A673 (cell line): Measurements from ENCODE around the gene ASB3.

Experiments used
- EZH2 ChIP-seq: fragments of 200-600 bp; sonication (generic); IDR thresholded peaks from 2 replicates; pipeline ENCODE4 v1.6.1; 2017; ENCODE audit warnings: borderline replicate concordance, low read depth, mild to moderate bottlenecking, mixed read lengths, antibody characterized with exemption, low read length; ENCODE audit not compliant: poor library complexity, severe bottlenecking
- TF ChIP-seq, protein P1 (sequence below): fragments of 300-800, 200-600 bp; sonication (generic); conservative IDR thresholded peaks from 2 replicates; pipeline ENCODE4 v1.5.1; 2017; ENCODE audit warnings: low read depth, mild to moderate bottlenecking, antibody characterized with exemption, low read length, moderate library complexity, mixed read lengths

DNA sequence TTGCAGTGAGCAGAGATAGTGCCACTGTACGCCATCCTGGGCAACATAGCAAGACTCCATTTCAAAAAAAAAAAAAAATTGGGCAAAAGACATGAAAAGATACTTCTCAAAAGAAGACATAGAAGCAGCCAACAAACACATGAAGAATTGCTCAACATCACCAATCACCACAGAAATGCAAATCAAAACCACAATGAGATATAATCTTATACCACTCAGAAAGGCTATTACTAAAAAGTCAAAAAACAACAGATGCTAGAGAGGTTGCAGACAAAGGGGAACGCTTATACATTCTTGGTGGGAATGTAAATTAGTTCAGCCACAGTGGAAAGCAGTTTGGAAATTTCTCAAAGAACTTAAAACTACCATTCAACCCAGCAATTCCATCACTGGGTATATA, 62.2 kb downstream of the ASB3 start:
- TF ChIP-seq, protein P1, sequence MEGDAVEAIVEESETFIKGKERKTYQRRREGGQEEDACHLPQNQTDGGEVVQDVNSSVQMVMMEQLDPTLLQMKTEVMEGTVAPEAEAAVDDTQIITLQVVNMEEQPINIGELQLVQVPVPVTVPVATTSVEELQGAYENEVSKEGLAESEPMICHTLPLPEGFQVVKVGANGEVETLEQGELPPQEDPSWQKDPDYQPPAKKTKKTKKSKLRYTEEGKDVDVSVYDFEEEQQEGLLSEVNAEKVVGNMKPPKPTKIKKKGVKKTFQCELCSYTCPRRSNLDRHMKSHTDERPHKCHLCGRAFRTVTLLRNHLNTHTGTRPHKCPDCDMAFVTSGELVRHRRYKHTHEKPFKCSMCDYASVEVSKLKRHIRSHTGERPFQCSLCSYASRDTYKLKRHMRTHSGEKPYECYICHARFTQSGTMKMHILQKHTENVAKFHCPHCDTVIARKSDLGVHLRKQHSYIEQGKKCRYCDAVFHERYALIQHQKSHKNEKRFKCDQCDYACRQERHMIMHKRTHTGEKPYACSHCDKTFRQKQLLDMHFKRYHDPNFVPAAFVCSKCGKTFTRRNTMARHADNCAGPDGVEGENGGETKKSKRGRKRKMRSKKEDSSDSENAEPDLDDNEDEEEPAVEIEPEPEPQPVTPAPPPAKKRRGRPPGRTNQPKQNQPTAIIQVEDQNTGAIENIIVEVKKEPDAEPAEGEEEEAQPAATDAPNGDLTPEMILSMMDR = no peak
- no peak for TF ChIP-seq EZH2
